Measurements from ENCODE around the gene CARD8.
"Not testable (repeated sequence)": the region's sequence is repeated elsewhere in the genome, so short reads cannot be mapped to it uniquely, and the experiment has no call there.

Gene CARD8

GRCh38 chr19:48260359-48260714 lies 4.6 kb upstream of the CARD8 start:
- DNase-seq: not testable (repeated sequence)

GRCh38 chr19:48258992-48259391 lies 3.3 kb upstream of the CARD8 start:
- DNase-seq: not testable (repeated sequence)

GRCh38 chr19:48258350-48258749 lies 2.6 kb upstream of the CARD8 start:
- peak; percentile 20 for DNase-seq

- no peak for DNase-seq
These were observed 1.2 kb downstream of the CARD8 start for GRCh38 chr19:48254529-48254970.

GRCh38 chr19:48253999-48254398 lies 1.7 kb downstream of the CARD8 start:
- no peak for DNase-seq

- DNase-seq: no peak
These were observed 3.1 kb downstream of the CARD8 start for GRCh38 chr19:48252609-48253008.

GRCh38 chr19:48250290-48251025 lies 5.3 kb downstream of the CARD8 start:
- DNase-seq: no peak

GRCh38 chr19:48249502-48250014 lies 6.2 kb downstream of the CARD8 start:
- peak; percentile 57 for DNase-seq

- DNase-seq: no peak
These were observed 7.5 kb downstream of the CARD8 start for GRCh38 chr19:48248081-48248833.

GRCh38 chr19:48247212-48247611 lies 8.5 kb downstream of the CARD8 start:
- no peak for DNase-seq

- no peak for DNase-seq
These were observed 9.6 kb downstream of the CARD8 start for GRCh38 chr19:48246101-48246500.

GRCh38 chr19:48244281-48244680 lies 11.4 kb downstream of the CARD8 start:
- DNase-seq: peak; percentile 28

GRCh38 chr19:48241771-48242170 lies 13.9 kb downstream of the CARD8 start:
- DNase-seq: not testable (repeated sequence)

GRCh38 chr19:48239582-48240141 lies 16.1 kb downstream of the CARD8 start:
- no peak for DNase-seq

- no peak for DNase-seq
These were observed 16.6 kb downstream of the CARD8 start for GRCh38 chr19:48239120-48239519.

GRCh38 chr19:48237057-48237456 lies 18.7 kb downstream of the CARD8 start:
- DNase-seq: no peak

GRCh38 chr19:48230555-48231129 lies 25.1 kb downstream of the CARD8 start:
- DNase-seq: no peak

GRCh38 chr19:48221628-48222027 lies 34.1 kb downstream of the CARD8 start:
- no peak for DNase-seq

- not testable (repeated sequence) for DNase-seq
These were observed 34.9 kb downstream of the CARD8 start for GRCh38 chr19:48220784-48221183.

- no peak for DNase-seq
These were observed 36.7 kb downstream of the CARD8 start for GRCh38 chr19:48218997-48219396.

GRCh38 chr19:48216933-48217332 lies 38.8 kb downstream of the CARD8 start:
- no peak for DNase-seq

GRCh38 chr19:48213959-48214358 lies 41.8 kb downstream of the CARD8 start:
- DNase-seq: no peak

GRCh38 chr19:48210005-48210404 lies 45.7 kb downstream of the CARD8 start:
- DNase-seq: no peak
